Melanocyte of skin (primary cell): ENCODE measurements around the gene ABCC6. TPM values are rescaled to one million over a fixed set of nuclear protein-coding genes. Genes with fewer than 3 reads are reported as not detected.

Source experiments
- total RNA-seq, 2 donors: library from RNA; depleted of rRNA; stranded (reverse); fragments of >200 nt; gene quantifications; 2 replicates each; pipeline ENCODE4 v1.2.3, GENCODE V29; 2012

ABCC6 gene
- under 1 TPM; 0.33 to 0.34 TPM for total RNA-seq

DNA sequence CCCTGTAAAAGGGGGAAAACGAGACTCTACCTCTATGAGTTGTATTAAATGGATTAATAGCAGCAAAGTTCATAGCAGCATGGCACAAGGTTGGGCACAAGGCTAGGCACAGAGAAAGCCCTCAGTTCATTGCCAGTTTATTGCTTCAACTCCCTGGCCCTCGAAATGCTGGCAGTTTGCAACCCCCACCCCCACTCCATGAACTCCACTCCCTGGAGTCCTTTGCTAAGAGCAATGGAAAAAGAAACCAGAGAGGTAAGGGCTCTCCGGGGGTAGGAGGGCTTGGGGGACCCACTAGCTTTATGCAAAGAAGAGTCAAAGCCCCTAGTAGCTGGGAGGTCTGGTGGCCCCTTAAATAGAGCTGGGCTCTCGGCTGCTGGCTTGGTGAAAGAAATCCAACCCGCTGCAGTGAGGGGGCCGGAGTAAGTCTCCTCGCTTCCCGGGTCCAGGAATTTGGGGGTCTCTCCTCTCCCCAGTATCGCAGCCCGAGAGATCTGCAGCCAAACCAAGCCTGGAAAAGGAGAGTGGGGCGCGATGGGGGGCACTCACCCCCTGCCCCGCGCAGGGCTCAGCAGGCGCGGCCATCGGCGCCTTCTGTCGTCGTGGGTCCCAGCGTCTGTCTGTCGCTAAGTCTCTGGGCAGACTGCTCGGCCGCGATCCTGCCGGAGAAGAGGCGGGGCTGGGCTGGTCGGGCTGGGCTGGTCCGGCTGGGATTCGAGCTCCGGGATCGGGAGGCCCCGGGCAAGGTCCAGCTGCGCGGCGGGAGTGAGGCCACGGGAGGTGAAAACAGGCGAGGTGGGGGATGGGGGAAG, at the start of gene ABCC6:
ABCC6 (minus strand) TSS at position 645 of the 812 bp plus-strand sequence; CDS start at position 585, 60 bp downstream.

Other genes starting within 250 kb of the ABCC6 start
- gene NOMO3, start 9.0 kb upstream of the ABCC6 start, total RNA-seq = 10 to 100 TPM; 39.9 to 63.3 TPM
- 1 to 10 TPM in 1 of 2 donors, not detected in 1; 5.9 TPM for gene NPIPA7, start 155.6 kb upstream of the ABCC6 start, total RNA-seq